HG03280 (cell line): ENCODE data around the gene PEPD.

Experiments
- ATAC-seq: cut with Tn5 transposase; IDR thresholded peaks from one replicate; pipeline ENCODE4 v1.9.1; 2021; ENCODE audit warnings: mild to moderate bottlenecking, moderate library complexity; ENCODE audit not compliant: unreplicated experiment

The PEPD gene

GRCh38 chr19:33370783-33371182, 150.8 kb downstream of the PEPD start:
- no peak for ATAC-seq

GRCh38 chr19:33368074-33368864, 153.3 kb downstream of the PEPD start:
- ATAC-seq: no peak

GRCh38 chr19:33366897-33367296, 154.7 kb downstream of the PEPD start:
- ATAC-seq: no peak

- ATAC-seq: no peak
These were observed 155.5 kb downstream of the PEPD start for GRCh38 chr19:33366127-33366526.

GRCh38 chr19:33365691-33366090, 155.9 kb downstream of the PEPD start:
- no peak for ATAC-seq

GRCh38 chr19:33363476-33363875, 158.1 kb downstream of the PEPD start:
- ATAC-seq: no peak

- no peak for ATAC-seq
These were observed 158.9 kb downstream of the PEPD start for GRCh38 chr19:33362508-33363228.

- ATAC-seq: no peak
These were observed 162.0 kb downstream of the PEPD start for GRCh38 chr19:33359581-33359980.

GRCh38 chr19:33358408-33358807, 163.2 kb downstream of the PEPD start:
- ATAC-seq: no peak

- ATAC-seq: no peak
These were observed 164.0 kb downstream of the PEPD start for GRCh38 chr19:33357556-33357955.

GRCh38 chr19:33355535-33355934, 166.1 kb downstream of the PEPD start:
- no peak for ATAC-seq

GRCh38 chr19:33350538-33351309, 170.9 kb downstream of the PEPD start:
- no peak for ATAC-seq

- ATAC-seq: no peak
These were observed 172.0 kb downstream of the PEPD start for GRCh38 chr19:33349319-33350289.

GRCh38 chr19:33348301-33349010, 173.1 kb downstream of the PEPD start:
- no peak for ATAC-seq

- no peak for ATAC-seq
These were observed 174.3 kb downstream of the PEPD start for GRCh38 chr19:33347300-33347699.

GRCh38 chr19:33346665-33347064, 174.9 kb downstream of the PEPD start:
- no peak for ATAC-seq

- no peak for ATAC-seq
These were observed 176.4 kb downstream of the PEPD start for GRCh38 chr19:33345163-33345562.

GRCh38 chr19:33344573-33344925, 177.0 kb downstream of the PEPD start:
- no peak for ATAC-seq

GRCh38 chr19:33343859-33344572, 177.6 kb downstream of the PEPD start:
- ATAC-seq: no peak
